Stimulated activated memory B cell treated with anti-CD40 and anti-IgM and Interleukin-4, amounts not matched to agents 10 μg/mL and 1 μg/mL and 100 μg/mL, for 72 hours (primary cell): ENCODE results near the gene C16orf74.

ENCODE experiments used
- ATAC-seq: fragments of 150-1000 bp; cut with Tn5 transposase; 2 replicates; pipeline ENCODE4 v1.10.0; 2021
- H3K27ac Mint-ChIP-seq: one replicate; pipeline ENCODE4 v1.8.0; 2022; ENCODE audit warnings: mild to moderate bottlenecking, mixed read lengths
- H3K27me3 Mint-ChIP-seq: one replicate; pipeline ENCODE4 v1.8.0; 2022; ENCODE audit warnings: mixed read lengths
- H3K36me3 Mint-ChIP-seq: one replicate; pipeline ENCODE4 v1.8.0; 2022; ENCODE audit warnings: mixed read lengths
- H3K4me1 Mint-ChIP-seq: one replicate; pipeline ENCODE4 v1.8.0; 2022; ENCODE audit warnings: mixed read lengths
- H3K4me3 Mint-ChIP-seq: one replicate; pipeline ENCODE4 v1.8.0; 2022; ENCODE audit warnings: mild to moderate bottlenecking, moderate library complexity, mixed read lengths
- H3K9me3 Mint-ChIP-seq: one replicate; pipeline ENCODE4 v1.8.0; 2022; ENCODE audit warnings: mixed read lengths

Gene C16orf74

DNA sequence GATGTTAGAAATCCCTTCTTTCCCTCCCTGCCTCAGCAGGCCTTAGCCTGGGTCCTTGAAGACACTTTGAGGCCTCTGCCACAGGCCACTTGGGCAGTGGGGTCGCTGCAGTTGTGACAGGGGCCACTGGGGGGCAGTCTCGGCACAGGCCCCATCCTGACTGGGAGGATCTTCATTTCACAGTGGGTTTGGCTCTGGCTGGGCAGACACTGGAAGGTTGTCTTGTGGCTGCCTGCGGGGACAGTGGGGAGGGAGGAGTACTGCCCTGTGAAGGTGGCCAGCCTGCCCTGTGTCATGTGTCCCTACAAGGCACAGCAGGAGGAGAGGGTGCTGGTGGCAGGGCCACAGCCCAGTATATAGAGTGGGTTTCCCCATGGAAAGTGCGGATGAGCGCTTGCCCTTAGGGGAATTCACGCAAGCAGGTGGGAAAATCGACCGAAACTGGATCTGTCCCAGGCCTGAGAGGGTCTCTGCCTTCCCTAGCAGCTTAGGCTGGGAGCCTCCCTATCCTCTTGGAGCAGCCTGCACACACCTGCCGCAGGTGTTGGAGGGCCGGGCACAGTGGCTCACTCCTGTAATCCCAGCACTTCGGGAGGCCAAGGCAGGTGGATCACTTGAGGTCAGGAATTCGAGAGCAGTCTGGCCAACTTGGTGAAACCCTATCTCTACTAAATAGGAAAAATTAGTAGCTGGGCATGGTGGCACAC, 90.9 kb downstream of the C16orf74 start:
- no peaks in the 10 kb centered on the region for H3K27me3 Mint-ChIP-seq
- peaks cover 7% of the 10 kb centered on the region for H3K4me1 Mint-ChIP-seq
- H3K4me3 Mint-ChIP-seq = no peak overlapping the region
- peak; percentile 80 for ATAC-seq
- peak overlapping the region; percentile 9 for H3K27ac Mint-ChIP-seq
- no peaks in the 10 kb centered on the region for H3K9me3 Mint-ChIP-seq
- peaks cover 49% of the 10 kb centered on the region for H3K36me3 Mint-ChIP-seq

DNA sequence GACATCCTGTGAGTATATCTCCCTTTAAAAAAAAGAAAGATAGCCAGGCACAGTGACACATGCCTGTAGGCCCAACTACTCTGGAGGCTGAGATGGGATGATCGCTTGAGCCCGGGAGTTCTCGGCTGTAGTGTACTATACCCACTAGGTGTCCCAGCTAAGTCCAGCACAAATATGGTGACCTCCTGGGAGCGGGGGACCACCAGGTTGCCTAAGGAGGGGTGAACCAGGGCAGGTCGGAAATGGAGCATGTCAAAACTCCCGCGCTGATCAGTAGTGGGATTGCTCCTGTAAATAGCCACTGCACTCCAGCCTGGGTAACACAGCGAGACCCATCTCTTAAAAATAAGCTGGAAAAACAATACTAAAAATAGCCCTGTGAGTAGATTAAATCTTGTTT, 91.6 kb downstream of the C16orf74 start:
- Mint-ChIP-seq H3K27ac (peak overlapping the region; percentile 9), H3K9me3 (no peaks in the 10 kb centered on the region), H3K4me3 (no peak overlapping the region), H3K36me3 (peaks cover 46% of the 10 kb centered on the region), H3K27me3 (no peaks in the 10 kb centered on the region), H3K4me1 (peaks cover 7% of the 10 kb centered on the region)
- no peak for ATAC-seq

DNA sequence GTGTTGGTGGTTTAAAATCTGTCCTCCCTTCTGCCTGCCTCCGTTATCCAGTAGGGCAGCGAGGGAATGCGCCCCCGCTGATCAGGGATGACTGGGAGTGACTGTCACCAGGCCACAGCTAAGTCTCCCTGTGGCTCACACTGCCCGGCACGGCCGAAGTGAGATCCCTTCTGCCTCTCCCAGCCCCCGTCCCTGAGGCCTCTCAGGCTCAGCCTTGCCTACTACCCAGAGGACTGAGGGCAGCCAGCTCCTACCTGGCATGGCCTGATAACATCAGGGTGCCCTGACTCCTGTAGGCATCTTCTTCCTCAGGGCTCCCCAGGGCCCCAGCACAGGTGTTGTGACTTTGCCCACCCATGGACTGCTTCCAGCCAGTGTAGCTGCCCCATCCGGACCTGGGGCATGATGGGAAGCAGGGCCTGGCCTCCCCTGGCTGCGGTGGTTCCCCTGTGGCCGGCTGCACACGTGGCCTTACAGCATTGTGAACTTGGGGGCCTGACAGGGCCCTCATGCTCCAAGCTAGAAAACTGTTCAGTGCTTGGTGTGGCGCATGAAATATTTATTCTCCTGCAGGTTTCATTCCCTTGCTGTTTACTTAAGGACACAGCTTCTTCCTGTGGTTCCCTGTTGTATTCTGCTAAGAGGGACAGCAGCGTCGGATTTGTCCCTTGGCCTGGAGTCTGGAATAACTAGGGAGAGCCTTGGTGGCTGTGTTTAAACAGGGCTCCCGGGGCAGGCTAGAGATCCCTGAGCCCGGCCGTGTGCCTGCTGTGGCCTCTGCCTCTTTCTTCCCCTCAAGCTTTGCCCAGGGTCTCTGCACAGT, 92.2 kb downstream of the C16orf74 start:
- peaks cover 7% of the 10 kb centered on the region for H3K4me1 Mint-ChIP-seq
- no peak overlapping the region for H3K4me3 Mint-ChIP-seq
- peaks cover 46% of the 10 kb centered on the region for H3K36me3 Mint-ChIP-seq
- H3K9me3 Mint-ChIP-seq = no peaks in the 10 kb centered on the region
- H3K27ac Mint-ChIP-seq = peak overlapping the region; percentile 9
- no peak for ATAC-seq
- H3K27me3 Mint-ChIP-seq = no peaks in the 10 kb centered on the region

DNA sequence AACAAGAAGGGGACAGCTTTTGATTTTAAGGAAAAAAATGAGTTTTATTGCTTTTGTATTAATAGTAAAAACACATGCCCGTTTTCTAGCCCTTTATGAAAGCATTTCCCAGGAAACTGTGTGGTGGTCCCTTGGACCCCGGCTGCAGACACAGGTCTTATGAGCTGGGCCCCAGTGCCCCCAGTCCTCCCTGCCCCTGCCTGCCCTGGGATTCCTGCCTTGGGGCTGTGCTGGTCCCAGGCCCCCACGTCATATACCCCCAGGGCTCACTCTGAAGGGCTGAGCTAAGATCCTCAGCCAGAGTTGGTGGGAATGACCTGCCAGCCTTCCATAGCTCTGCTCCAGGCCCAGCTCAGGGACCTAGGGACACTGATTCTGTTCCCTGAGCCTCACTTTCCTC, 92.9 kb downstream of the C16orf74 start:
- no peaks in the 10 kb centered on the region for H3K27me3 Mint-ChIP-seq
- H3K4me1 Mint-ChIP-seq = peaks cover 7% of the 10 kb centered on the region
- peaks cover 41% of the 10 kb centered on the region for H3K36me3 Mint-ChIP-seq
- no peak for ATAC-seq
- H3K9me3 Mint-ChIP-seq = no peaks in the 10 kb centered on the region
- H3K27ac Mint-ChIP-seq = no peak overlapping the region
- no peak overlapping the region for H3K4me3 Mint-ChIP-seq
